Smooth muscle cell (in vitro differentiated cells): ENCODE results near the gene FTL. TPM values are rescaled to one million over a fixed set of nuclear protein-coding genes. Genes with fewer than 3 reads are reported as not detected.

ENCODE experiments used
- DNase-seq: peaks from one replicate; lab custom pipeline; 2025; ENCODE audit not compliant: unreplicated experiment; lab: John Stamatoyannopoulos, UW
- H2AFZ ChIP-seq: fragments of 200-600 bp; sonication (generic); 2 replicates; pipeline ENCODE4 v1.6.0; 2016; ENCODE audit warnings: antibody characterized with exemption, low read depth, mild to moderate bottlenecking
- H3F3A ChIP-seq: fragments of 200-600 bp; sonication (generic); 2 replicates; pipeline ENCODE4 v1.6.0; 2017; ENCODE audit warnings: antibody characterized with exemption, low read depth
- H3K27ac ChIP-seq: fragments of 200-600 bp; sonication (generic); 2 replicates; pipeline ENCODE4 v1.5.1; 2016; ENCODE audit warnings: low read depth, mild to moderate bottlenecking
- H3K27me3 ChIP-seq: fragments of 200-600 bp; sonication (generic); 2 replicates; pipeline ENCODE4 v1.6.1; 2016; ENCODE audit warnings: low read depth, mild to moderate bottlenecking
- H3K36me3 ChIP-seq: fragments of 200-600 bp; sonication (generic); 2 replicates; pipeline ENCODE4 v1.5.1; 2016; ENCODE audit warnings: low read depth
- H3K4me1 ChIP-seq: fragments of 200-600 bp; sonication (generic); 2 replicates; pipeline ENCODE4 v1.5.1; 2016; ENCODE audit warnings: low read depth
- H3K4me2 ChIP-seq: fragments of 200-600 bp; sonication (generic); 2 replicates; pipeline ENCODE4 v1.6.0; 2016; ENCODE audit warnings: mild to moderate bottlenecking
- H3K4me3 ChIP-seq: fragments of 200-600 bp; sonication (generic); 2 replicates; pipeline ENCODE4 v1.5.1; 2016; ENCODE audit warnings: mild to moderate bottlenecking
- H3K79me2 ChIP-seq: fragments of 200-600 bp; sonication (generic); 2 replicates; pipeline ENCODE4 v1.6.0; 2016; ENCODE audit warnings: low read depth, mild to moderate bottlenecking
- H3K9ac ChIP-seq: fragments of 200-600 bp; sonication (generic); 2 replicates; pipeline ENCODE4 v1.6.0; 2016; ENCODE audit warnings: low read depth
- H3K9me3 ChIP-seq: fragments of 200-600 bp; sonication (generic); replicated peaks from 2 replicates; pipeline ENCODE4 v1.5.1; 2016; ENCODE audit warnings: low read depth
- H4K20me1 ChIP-seq: fragments of 200-600 bp; sonication (generic); 2 replicates; pipeline ENCODE4 v1.6.0; 2016; ENCODE audit warnings: low read depth
- CTCF ChIP-seq: fragments of 200-600 bp; sonication (generic); IDR thresholded peaks from 2 replicates; pipeline ENCODE4 v1.5.1; 2017; ENCODE audit warnings: borderline replicate concordance, mild to moderate bottlenecking, antibody characterized with exemption; ENCODE audit not compliant: insufficient read depth, poor library complexity, severe bottlenecking
- WGBS: methylation state at CpG from one replicate; pipeline ENCODE4 v1.1.7; 2016; ENCODE audit warnings: low lambda C conversion rate; 5-methylcytosine and 5-hydroxymethylcytosine counted together
- polyA plus RNA-seq: library from polyadenylated mRNA; unstranded; fragments of >200 nt; fragmentation: Nextera tagmentation; extraction: Ambion mirVana; gene quantifications from 2 replicates; pipeline ENCODE4 v1.2.1, GENCODE V29; 2016
- total RNA-seq: library from RNA; depleted of rRNA; stranded (reverse); fragments of >200 nt; gene quantifications from 2 replicates; pipeline ENCODE4 v1.2.3, GENCODE V29; 2014

Gene FTL
- total and polyA plus RNA-seq, 2 experiments from 2014 or later, result 5,904 to 12,053 TPM

GRCh38 chr19:48928164-48929025, 36.7 kb upstream of the FTL start:
- Histone ChIP-seq H3K4me2 (no peak overlapping the region), H3K36me3 (no peaks in the 10 kb centered on the region), H4K20me1 (no peaks in the 10 kb centered on the region), H3K9ac (no peak overlapping the region), H3K27me3 (no peaks in the 10 kb centered on the region), H3K79me2 (no peaks in the 10 kb centered on the region), H3K4me1 (peaks cover 7% of the 10 kb centered on the region), H3K27ac (no peak overlapping the region), H3K4me3 (no peak overlapping the region), H3K9me3 (no peaks in the 10 kb centered on the region), H2AFZ (no peak overlapping the region), H3F3A (peaks cover 7% of the 10 kb centered on the region)
- whole genome bisulfite sequencing, result 85% methylated on average over 15 of the region's 15 CpGs
- no peak for TF ChIP-seq CTCF
- DNase-seq, result no peak

- Histone ChIP-seq H3K79me2 (no peaks in the 10 kb centered on the region), H3K27me3 (no peaks in the 10 kb centered on the region), H3K4me2 (peak within 1 kb of the TSS; percentile 86), H3K9me3 (no peaks in the 10 kb centered on the region), H3K36me3 (no peaks in the 10 kb centered on the region), H3K4me1 (peaks cover 14% of the 10 kb centered on the region), H4K20me1 (no peaks in the 10 kb centered on the region), H3K9ac (no peak within 1 kb of the TSS), H2AFZ (peak within 1 kb of the TSS; percentile 26), H3F3A (no peaks in the 10 kb centered on the region), H3K4me3 (peak within 1 kb of the TSS; percentile 56), H3K27ac (no peak within 1 kb of the TSS)
- 1% methylated on average over 42 of the region's 43 CpGs for WGBS
- DNase-seq, result peak; percentile 33
- TF ChIP-seq CTCF, result no peak
Observed at GRCh38 chr19:48933382-48933932, 31.7 kb upstream of the FTL start, which contains the start of gene DHDH. Gene DHDH (plus strand): TSS chr19:48933699. CDS start chr19:48933722, 23 bp downstream.

- no peak for DNase-seq
- Histone ChIP-seq H3K4me3 (no peak overlapping the region), H3K4me2 (no peak overlapping the region), H3F3A (no peaks in the 10 kb centered on the region), H3K79me2 (no peaks in the 10 kb centered on the region), H3K27me3 (no peaks in the 10 kb centered on the region), H3K9me3 (no peaks in the 10 kb centered on the region), H3K9ac (no peak overlapping the region), H4K20me1 (no peaks in the 10 kb centered on the region), H2AFZ (no peak overlapping the region), H3K4me1 (peaks cover 14% of the 10 kb centered on the region), H3K36me3 (no peaks in the 10 kb centered on the region), H3K27ac (no peak overlapping the region)
- 84% methylated on average over 19 of the region's 19 CpGs for WGBS
- no peak for TF ChIP-seq CTCF
Observed at GRCh38 chr19:48934837-48935236, 30.3 kb upstream of the FTL start.
